LNCAP (cell line): ENCODE data around the gene TBC1D22B.

ENCODE experiments used
- CTCF ChIP-seq: fragments of 450-650 bp; IDR thresholded peaks from 2 replicates; pipeline ENCODE4 v1.5.1; 2017; ENCODE audit warnings: mild to moderate bottlenecking

TBC1D22B gene

GRCh38 chr6:37241775-37242428 is 15.7 kb upstream of the TBC1D22B start:
- TF ChIP-seq CTCF = no peak

DNA sequence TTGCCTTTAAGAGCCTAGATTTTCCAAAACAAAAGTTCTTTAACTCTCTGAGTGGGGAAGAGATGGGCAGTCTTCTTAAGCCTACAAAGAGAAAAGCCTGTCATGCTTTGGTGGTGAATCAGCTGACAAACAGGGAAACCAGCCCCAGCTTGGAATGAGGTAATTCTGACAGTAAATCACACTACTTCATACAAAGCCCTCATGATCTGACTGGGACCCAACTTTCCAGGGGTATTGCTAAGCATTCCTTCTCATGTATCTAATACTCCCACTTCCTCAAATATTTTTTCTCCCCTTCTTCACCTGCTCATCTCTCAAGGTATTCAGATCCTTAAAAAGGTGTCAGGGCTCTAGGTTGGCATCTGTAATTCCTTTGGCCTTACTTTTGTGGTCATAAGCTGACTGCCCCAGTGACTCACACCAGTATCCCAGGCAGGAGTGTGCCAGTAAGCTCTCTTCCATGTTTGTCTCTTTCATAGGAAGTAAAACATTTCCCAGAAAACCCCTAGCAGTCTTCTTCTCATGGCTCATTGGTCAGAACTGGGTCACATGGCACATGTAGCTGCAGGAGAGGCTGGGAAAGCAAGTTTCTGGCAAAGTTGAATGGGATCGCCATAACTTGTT is 15.0 kb upstream of the TBC1D22B start:
- TF ChIP-seq CTCF = no peak

- no peak for TF ChIP-seq CTCF
These were observed 14.3 kb upstream of the TBC1D22B start for GRCh38 chr6:37243131-37243815.

DNA sequence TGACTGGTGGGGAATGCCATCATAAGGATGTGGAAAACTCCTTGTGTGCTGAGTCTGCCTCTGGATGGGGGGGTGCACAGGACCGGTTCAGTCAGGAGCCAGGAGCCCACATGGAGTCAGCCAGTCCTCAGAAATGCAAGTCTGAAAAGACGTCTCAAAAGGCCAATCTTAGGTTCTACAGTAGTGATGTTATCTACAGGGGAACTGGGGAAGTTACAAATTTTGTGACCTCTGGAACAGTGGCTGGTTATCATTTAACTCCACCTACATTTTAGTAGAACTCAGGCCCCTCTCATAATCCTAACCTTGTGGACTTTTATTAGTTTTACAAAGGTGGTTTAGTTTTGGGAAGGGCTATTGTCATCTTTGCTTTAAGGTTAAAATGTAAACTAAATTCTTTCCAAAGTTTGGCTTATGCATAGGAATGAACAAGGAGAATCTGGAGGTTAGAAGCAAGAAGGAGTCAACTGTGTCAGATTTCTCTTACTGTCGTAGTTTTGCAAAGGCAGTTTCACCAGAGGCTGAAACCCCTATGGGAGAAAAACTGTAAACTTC is 13.7 kb upstream of the TBC1D22B start:
- TF ChIP-seq CTCF = no peak

DNA sequence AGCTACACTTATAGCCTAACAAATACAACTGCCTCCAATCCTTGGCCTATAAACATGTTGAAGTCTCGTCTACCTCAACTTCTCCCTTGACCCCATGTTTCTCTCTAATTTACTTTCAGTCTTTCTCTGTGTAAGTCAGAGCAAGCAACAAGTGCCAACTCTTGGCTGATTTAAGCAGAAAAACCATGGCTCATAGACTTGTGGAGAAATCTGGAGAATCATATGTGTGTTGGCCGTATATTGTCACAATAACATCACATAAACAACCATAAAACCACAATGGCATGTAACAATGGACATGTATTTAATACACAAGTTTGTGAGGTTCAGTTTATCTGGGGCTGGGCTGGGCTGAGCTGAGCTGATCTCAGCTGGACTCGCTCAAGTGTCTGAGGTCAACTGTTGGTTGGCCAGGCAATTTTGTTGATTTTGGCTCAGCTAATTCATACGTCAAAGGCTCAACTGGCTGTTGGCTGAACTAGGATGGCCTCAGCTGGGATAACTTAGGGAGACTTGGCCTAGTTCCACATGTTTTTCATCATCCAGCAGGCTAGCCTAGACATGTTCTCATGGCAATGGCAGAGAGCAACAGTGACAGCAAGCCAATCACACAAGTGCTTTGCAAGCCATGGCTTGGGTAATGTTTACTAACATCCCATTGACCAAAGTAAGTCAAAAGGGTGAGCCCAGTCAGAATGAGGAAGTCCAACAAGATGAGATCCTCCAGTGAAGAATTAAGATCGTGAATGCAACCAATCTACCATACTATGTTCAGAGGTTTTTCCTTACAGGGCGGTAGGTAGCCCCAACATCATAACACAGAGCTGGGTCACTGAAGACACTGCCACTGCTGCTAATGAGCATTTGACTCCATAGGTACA is 12.9 kb upstream of the TBC1D22B start:
- no peak for TF ChIP-seq CTCF

DNA sequence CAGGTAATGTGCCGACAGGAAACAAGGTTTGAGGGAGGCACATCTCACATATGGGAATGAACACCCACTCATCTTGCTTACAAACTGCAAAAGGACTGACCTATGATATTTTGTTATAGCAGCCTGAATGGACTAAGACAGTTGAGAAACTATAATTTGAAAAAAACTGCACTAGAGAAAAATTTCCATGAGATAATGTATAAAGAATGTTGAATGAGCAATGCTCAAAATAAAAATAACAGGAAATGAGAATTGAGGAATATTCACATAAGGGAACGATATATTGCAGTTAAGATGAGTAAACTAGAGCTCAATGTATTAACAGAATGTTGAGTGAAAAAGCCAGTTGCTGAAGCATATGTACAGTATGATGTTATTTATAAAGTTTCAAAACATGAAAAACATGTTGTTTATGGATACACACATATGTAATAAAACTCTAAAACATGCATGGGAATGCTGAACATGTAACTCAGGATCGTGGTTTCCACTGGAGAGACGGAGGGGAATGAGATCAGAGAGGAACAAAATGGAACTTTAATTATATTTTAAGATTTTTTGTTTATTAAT is 6.3 kb upstream of the TBC1D22B start:
- TF ChIP-seq CTCF = no peak

DNA sequence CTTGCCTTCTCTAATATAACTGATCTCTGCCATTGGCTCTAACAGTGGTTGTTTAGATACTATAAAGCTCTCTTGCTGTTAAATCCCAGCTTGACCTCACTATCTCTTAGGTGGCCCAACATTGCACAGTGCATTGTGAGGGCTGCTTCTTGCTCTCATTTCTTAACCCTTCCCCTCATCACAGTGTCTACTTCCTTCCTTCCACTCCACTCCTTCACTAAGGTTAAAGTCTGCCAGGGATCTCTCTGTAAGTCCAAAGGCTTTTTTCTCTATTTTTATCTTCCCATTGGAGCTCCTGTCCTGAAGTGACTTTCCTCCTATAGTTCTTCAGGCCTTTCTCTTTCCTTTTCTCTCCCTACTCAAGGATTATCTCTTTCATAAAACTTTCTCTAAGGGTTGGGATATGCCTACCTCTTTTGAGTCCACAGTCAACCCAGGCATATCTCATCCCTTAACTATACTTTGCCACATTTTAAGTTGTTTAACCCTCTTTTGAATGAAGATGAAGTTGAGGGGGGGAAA is 4.0 kb upstream of the TBC1D22B start:
- no peak for TF ChIP-seq CTCF
